Ectodermal cell (in vitro differentiated cells): Measurements from ENCODE around the gene JMJD7.

Experiments
- H3K27ac ChIP-seq: 2 replicates; pipeline ENCODE4 v1.7.0; 2013; ENCODE audit warnings: mild to moderate bottlenecking, low read depth, low read length; ENCODE audit not compliant: insufficient read depth, poor library complexity, severe bottlenecking
- H3K27me3 ChIP-seq: 2 replicates; pipeline ENCODE4 v1.7.0; 2013; ENCODE audit warnings: mild to moderate bottlenecking, low read length; ENCODE audit not compliant: insufficient read depth, control insufficient read depth, poor library complexity, severe bottlenecking
- H3K36me3 ChIP-seq: one replicate; pipeline ENCODE4 v1.7.0; 2013; ENCODE audit warnings: low read length; ENCODE audit not compliant: control insufficient read depth, insufficient read depth
- H3K4me1 ChIP-seq: one replicate; pipeline ENCODE4 v1.7.0; 2013; ENCODE audit warnings: low read length; ENCODE audit not compliant: control insufficient read depth, insufficient read depth
- H3K4me3 ChIP-seq: 2 replicates; pipeline ENCODE4 v1.7.0; 2013; ENCODE audit warnings: low read depth, low read length, control low read depth; ENCODE audit not compliant: insufficient read depth
- H3K9me3 ChIP-seq: 2 replicates; pipeline ENCODE4 v1.7.0; 2013; ENCODE audit warnings: mild to moderate bottlenecking, low read length, moderate library complexity; ENCODE audit not compliant: control insufficient read depth
- WGBS, 2 experiments: methylation state at CpG; one replicate each; pipeline ENCODE4 v1.1.7; 2013; ENCODE audit warnings: missing lambda C conversion rate in 2 of 2; 5-methylcytosine and 5-hydroxymethylcytosine counted together

Gene JMJD7

GRCh38 chr15:41851755-41852370 is 24.0 kb downstream of the JMJD7 start:
- H3K27ac ChIP-seq = no peak overlapping the region
- H3K27me3 ChIP-seq = no peaks in the 10 kb centered on the region
- WGBS, 2 experiments = 91 to 94% methylated on average over 8 of the region's 8 CpGs
- H3K9me3 ChIP-seq = no peaks in the 10 kb centered on the region
- no peak overlapping the region for H3K4me3 ChIP-seq
- peaks cover 10% of the 10 kb centered on the region for H3K4me1 ChIP-seq
- H3K36me3 ChIP-seq = no peaks in the 10 kb centered on the region

- Histone ChIP-seq H3K36me3 (no peaks in the 10 kb centered on the region), H3K27ac (no peak overlapping the region), H3K4me1 (peaks cover 10% of the 10 kb centered on the region), H3K27me3 (no peaks in the 10 kb centered on the region), H3K9me3 (no peaks in the 10 kb centered on the region), H3K4me3 (no peak overlapping the region)
- WGBS, 2 experiments = 87 to 88% methylated on average over 17 of the region's 17 CpGs
Observed at GRCh38 chr15:41852736-41853590, 25.1 kb downstream of the JMJD7 start.

- no peak overlapping the region for H3K4me3 ChIP-seq
- H3K9me3 ChIP-seq = no peaks in the 10 kb centered on the region
- WGBS, 2 experiments = 92 to 93% methylated on average over 10 of the region's 10 CpGs
- H3K27ac ChIP-seq = no peak overlapping the region
- H3K36me3 ChIP-seq = no peaks in the 10 kb centered on the region
- H3K4me1 ChIP-seq = peaks cover 10% of the 10 kb centered on the region
- no peaks in the 10 kb centered on the region for H3K27me3 ChIP-seq
Observed at GRCh38 chr15:41853831-41854230, 25.9 kb downstream of the JMJD7 start.

GRCh38 chr15:41854443-41854842 is 26.6 kb downstream of the JMJD7 start:
- Histone ChIP-seq H3K27ac (no peak overlapping the region), H3K4me1 (peaks cover 10% of the 10 kb centered on the region), H3K27me3 (no peaks in the 10 kb centered on the region), H3K36me3 (no peaks in the 10 kb centered on the region), H3K9me3 (no peaks in the 10 kb centered on the region), H3K4me3 (no peak overlapping the region)
- 94 to 96% methylated on average over 9 of the region's 9 CpGs for WGBS, 2 experiments

- H3K36me3 ChIP-seq = no peaks in the 10 kb centered on the region
- no peaks in the 10 kb centered on the region for H3K9me3 ChIP-seq
- no peak overlapping the region for H3K4me3 ChIP-seq
- H3K4me1 ChIP-seq = peaks cover 10% of the 10 kb centered on the region
- H3K27me3 ChIP-seq = no peaks in the 10 kb centered on the region
- no peak overlapping the region for H3K27ac ChIP-seq
- 77 to 79% methylated on average over 30 of the region's 30 CpGs for WGBS, 2 experiments
Observed at GRCh38 chr15:41855261-41855961, 27.5 kb downstream of the JMJD7 start.

GRCh38 chr15:41856262-41856661 is 28.4 kb downstream of the JMJD7 start:
- H3K4me1 ChIP-seq = peaks cover 10% of the 10 kb centered on the region
- WGBS, 2 experiments = 92 to 94% methylated on average over 17 of the region's 17 CpGs
- no peaks in the 10 kb centered on the region for H3K36me3 ChIP-seq

GRCh38 chr15:41856716-41857115 is 28.8 kb downstream of the JMJD7 start:
- WGBS, 2 experiments = 95 to 96% methylated on average over 12 of the region's 12 CpGs
- no peaks in the 10 kb centered on the region for H3K36me3 ChIP-seq
- H3K4me3 ChIP-seq = no peak overlapping the region

More at GRCh38 chr15:41856262-41856661, 28.4 kb downstream of the JMJD7 start:
- H3K9me3 ChIP-seq = no peaks in the 10 kb centered on the region
- no peaks in the 10 kb centered on the region for H3K27me3 ChIP-seq
- H3K4me3 ChIP-seq = no peak overlapping the region
- no peak overlapping the region for H3K27ac ChIP-seq

GRCh38 chr15:41857316-41857715 is 29.4 kb downstream of the JMJD7 start:
- 94% methylated on average over 9 of the region's 9 CpGs for WGBS, 2 experiments
- Histone ChIP-seq H3K27me3 (no peaks in the 10 kb centered on the region), H3K27ac (no peak overlapping the region), H3K4me3 (no peak overlapping the region), H3K9me3 (no peaks in the 10 kb centered on the region), H3K36me3 (no peaks in the 10 kb centered on the region), H3K4me1 (peaks cover 19% of the 10 kb centered on the region)

More at GRCh38 chr15:41856716-41857115, 28.8 kb downstream of the JMJD7 start:
- Histone ChIP-seq H3K27ac (no peak overlapping the region), H3K27me3 (no peaks in the 10 kb centered on the region), H3K4me1 (peaks cover 13% of the 10 kb centered on the region), H3K9me3 (no peaks in the 10 kb centered on the region)

GRCh38 chr15:41858756-41859155 is 30.9 kb downstream of the JMJD7 start:
- no peaks in the 10 kb centered on the region for H3K27me3 ChIP-seq
- H3K9me3 ChIP-seq = no peaks in the 10 kb centered on the region
- H3K4me1 ChIP-seq = peaks cover 19% of the 10 kb centered on the region
- no peak overlapping the region for H3K4me3 ChIP-seq
- WGBS, 2 experiments = 94 to 95% methylated on average over 15 of the region's 15 CpGs
- no peak overlapping the region for H3K27ac ChIP-seq
- H3K36me3 ChIP-seq = no peaks in the 10 kb centered on the region
